Aortic smooth muscle cell (primary cell): Measurements from ENCODE around the gene NT5DC1. TPM values are rescaled to one million over a fixed set of nuclear protein-coding genes. Genes with fewer than 3 reads are reported as not detected.

Experiments used
- total RNA-seq: library from RNA; depleted of rRNA; stranded (reverse); fragments of >200 nt; gene quantifications from 2 replicates; pipeline ENCODE4 v1.2.3, GENCODE V29; 2014

The NT5DC1 gene
- total RNA-seq: 4.9 and 10.1 TPM in 2 replicates

GRCh38 chr6:116100419-116101301 lies at the start of gene NT5DC1:
TSS of gene NT5DC1 (plus strand) at chr6:116100853. CDS start at chr6:116100931, 78 bp downstream.

DNA sequence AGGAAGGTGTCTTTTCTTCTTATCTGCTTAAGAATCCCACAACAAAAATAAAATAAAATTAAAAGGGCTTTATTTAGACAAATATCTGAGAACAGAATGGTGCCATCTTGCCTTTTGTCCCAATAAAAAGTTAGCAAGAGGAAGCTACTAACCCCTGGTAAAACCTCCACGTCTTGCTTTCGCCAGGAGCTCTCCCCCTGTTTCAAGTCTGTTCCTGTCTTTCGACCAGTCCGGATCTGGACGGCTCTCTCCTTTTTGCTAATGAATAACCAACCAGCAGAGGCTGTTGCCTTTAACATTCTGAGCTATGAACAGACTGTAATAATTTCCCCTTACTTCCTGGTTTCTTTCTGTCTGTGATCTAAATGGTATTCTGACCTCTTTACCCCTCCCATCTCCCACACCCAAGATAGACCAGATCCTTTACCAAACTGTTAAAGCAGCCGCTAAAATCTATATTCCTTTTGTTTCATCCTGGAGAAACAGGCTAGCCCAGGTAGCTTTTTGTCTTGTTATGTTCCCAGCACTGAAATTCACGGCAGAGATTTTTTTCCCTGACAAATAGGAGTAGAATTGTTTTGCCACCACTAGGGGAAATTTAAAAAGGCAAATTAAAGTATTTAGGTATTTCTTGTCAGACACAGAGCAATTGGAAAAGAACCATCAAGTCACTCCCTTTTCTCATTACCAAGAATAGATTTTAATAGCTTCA lies 39.9 kb upstream of the NT5DC1 start, which contains the start of gene FRK:
FRK (minus strand) TSS at position 320 of the 712 bp plus-strand sequence. CDS start 580 bp downstream, outside the sequence.

GRCh38 chr6:116126032-116126431 lies 25.4 kb downstream of the NT5DC1 start, which contains the start of gene COL10A1:
TSS of gene COL10A1 (minus strand) at chr6:116126132. CDS start at chr6:116125492, 640 bp downstream.

DNA sequence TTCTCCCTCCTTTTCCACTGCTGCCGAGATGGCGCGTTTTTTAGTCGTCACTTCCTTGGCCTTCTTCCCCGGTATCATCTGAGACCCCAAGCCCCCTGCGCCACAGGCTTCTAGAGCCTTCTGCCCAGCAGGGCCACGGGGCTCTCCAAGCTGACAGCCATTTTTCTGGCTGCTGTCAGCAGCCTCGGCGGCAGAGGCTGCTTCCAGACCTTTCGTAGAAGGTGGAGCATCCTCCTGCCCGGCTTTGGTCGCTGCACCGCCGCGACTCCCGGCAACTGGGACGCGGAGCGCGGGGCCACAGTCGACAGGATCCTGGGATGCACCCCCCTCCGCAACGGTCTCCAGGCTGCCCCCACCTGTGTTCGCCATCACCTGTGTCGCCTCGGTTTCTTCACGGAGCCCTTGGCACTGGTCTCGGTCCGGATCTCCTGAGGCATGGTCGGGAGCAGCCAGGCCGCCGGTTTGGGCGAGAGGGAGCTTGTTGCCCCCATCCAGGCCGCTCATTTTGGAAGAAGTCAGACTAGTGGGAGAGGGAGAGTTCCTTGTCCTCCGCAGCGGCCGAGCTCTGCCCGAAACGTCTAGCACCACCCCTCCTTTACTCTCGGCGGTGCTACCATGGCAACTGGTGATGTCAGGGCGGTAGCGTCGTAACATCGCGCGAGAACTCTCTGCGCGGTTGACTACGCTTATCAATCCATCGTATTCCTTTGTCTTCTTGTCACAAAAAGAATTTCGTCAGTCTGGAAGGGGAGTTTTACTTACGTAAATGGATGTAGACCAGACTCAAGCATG lies 153.0 kb downstream of the NT5DC1 start, which contains the start of gene TSPYL4:
TSPYL4 (minus strand) TSS at position 571 of the 792 bp plus-strand sequence; CDS start at position 504, 67 bp downstream.

GRCh38 chr6:116279232-116280160 lies 178.8 kb downstream of the NT5DC1 start, which contains the start of gene TSPYL1:
TSS of gene TSPYL1 (minus strand) at chr6:116279930. CDS start at chr6:116279830, 100 bp downstream.

Other genes with a start within 250 kb of the NT5DC1 start
- gene FRK, start 40.0 kb upstream of the NT5DC1 start, total RNA-seq: 0.79 and 1.6 TPM in 2 replicates
- under 0.01 TPM in 1 of 2 replicates, not detected in the other for gene COL10A1, start 25.3 kb downstream of the NT5DC1 start, total RNA-seq
- 12.8 and 17.8 TPM in 2 replicates for gene TSPYL4, start 153.2 kb downstream of the NT5DC1 start, total RNA-seq
- 110 and 129 TPM in 2 replicates for gene TSPYL1, start 179.1 kb downstream of the NT5DC1 start, total RNA-seq